ENCODE measurements around the gene CCDC142. TPM values are rescaled to one million over a fixed set of nuclear protein-coding genes. Genes with fewer than 3 reads are reported as not detected.

The CCDC142 gene
- total and polyA plus RNA-seq, 9 of the 15 experiments (the other 6 are each of a cell fraction or from before 2014, with no cell fraction given): 0.55 to 11.7 (median 7.2) TPM

DNA sequence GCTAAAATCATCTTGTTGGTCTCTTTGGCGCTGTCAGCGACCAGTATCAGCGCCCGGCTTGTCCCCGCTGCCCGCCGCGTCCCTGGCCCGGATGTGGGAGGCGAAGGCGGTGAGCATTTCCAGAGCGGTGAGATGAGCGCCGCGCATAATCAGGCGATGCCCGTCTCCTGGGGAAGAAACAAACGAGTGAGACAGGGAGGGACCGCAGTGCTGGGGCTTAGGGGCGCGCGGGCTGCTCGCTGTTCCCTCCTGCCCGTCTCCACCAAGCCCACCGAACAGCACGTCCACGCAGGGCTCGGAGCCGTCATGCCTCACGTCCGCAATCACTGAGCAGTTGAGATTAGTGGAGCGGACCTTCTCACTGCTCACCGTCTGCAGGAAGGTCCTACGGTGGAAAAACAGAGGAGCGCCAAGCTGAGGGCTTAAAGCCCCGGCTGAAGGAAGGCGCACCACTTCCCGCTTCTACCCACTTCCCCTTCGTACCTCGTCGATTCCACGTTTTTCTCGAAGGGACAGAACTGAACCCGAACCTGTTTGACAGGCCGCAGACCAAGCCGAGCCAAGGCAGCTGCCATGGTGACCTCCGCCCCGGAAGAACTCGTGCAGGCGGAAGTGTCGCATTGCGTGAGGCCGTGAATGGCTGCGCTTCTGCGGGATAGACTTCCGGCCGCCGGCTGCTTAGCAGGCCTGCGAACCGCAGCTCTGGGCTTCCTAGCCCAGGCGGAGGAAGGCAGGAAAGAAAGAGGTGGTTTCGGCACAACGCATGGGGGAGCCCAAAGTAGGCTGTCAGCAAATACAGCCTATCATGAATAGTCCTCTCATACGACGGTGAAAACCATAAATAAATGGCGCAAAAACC, 10.5 kb downstream of the CCDC142 start, which contains the start of gene MRPL53 (continued):
- TF ChIP-seq RREB1 (CRISPR knock-in tag; IDR thresholded peaks at IDR 0.05) (0 out of 2 replicates have a peak, but pooled peaks have one; percentile 8), ZNF41 (CRISPR knock-in tag; conservative IDR thresholded peaks at IDR 0.05) (no peak), ZC3H8 (IDR thresholded peaks at IDR 0.05) (no peak), ARID2 (IDR thresholded peaks at IDR 0.05) (no peak), RBM39 (optimal IDR thresholded peaks at IDR 0.05; ENCODE audit: low read depth, low read length) (peak; percentile 14), MAZ (CRISPR knock-in tag; conservative IDR thresholded peaks at IDR 0.05 in 1 of 2, IDR thresholded peaks at IDR 0.05 in 1 of 2) (peak; percentile 73 to 88; a peak in 2 of 4 replicates), ZNF12 (CRISPR knock-in tag; IDR thresholded peaks at IDR 0.05) (peak; percentile 53; the same call in 1 of the 2 replicates), WHSC1 (IDR thresholded peaks at IDR 0.05; ENCODE audit: low read length) (no peak), ZNF347 (CRISPR knock-in tag; IDR thresholded peaks at IDR 0.05; ENCODE audit: low read depth) (no peak), ARID3A (IDR thresholded peaks at IDR 0.05; ENCODE audit: borderline replicate concordance, low read depth, low read length) (no peak), RBFOX2 (IDR thresholded peaks at IDR 0.05; ENCODE audit: low read depth, low read length) (peak; percentile 89), ZBTB34 (CRISPR knock-in tag; IDR thresholded peaks at IDR 0.05) (no peak), POLR2A (conservative IDR thresholded peaks at IDR 0.05) (peak; percentile 95), TAF15 (IDR thresholded peaks at IDR 0.05; ENCODE audit: low read depth, low read length) (no peak), ZNF644 (tag; IDR thresholded peaks at IDR 0.05; ENCODE audit: low read depth) (peak; percentile 89), ZNF224 (CRISPR knock-in tag; IDR thresholded peaks at IDR 0.05) (no peak), FOXJ2 (tag; IDR thresholded peaks at IDR 0.05) (peak; percentile 59), BCL6 (CRISPR knock-in tag; IDR thresholded peaks at IDR 0.05) (no peak; the same call in 1 of the 2 replicates)
- TF ChIP-seq, protein P1, sequence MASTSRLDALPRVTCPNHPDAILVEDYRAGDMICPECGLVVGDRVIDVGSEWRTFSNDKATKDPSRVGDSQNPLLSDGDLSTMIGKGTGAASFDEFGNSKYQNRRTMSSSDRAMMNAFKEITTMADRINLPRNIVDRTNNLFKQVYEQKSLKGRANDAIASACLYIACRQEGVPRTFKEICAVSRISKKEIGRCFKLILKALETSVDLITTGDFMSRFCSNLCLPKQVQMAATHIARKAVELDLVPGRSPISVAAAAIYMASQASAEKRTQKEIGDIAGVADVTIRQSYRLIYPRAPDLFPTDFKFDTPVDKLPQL (IDR thresholded peaks at IDR 0.05; ENCODE audit: extremely low read depth, insufficient read length): no peak

Data from K562 (cell line).